ENCODE results near the gene MSRB1.

MSRB1 gene

GRCh38 chr16:1978476-1979120 is 35.6 kb upstream of the MSRB1 start:
- Histone ChIP-seq H3K9me3 (ENCODE audit: control insufficient read depth, insufficient read depth, low read length) (no peaks in the 10 kb centered on the region), H3K4me1 (ENCODE audit: control insufficient read depth, insufficient read depth, low read length) (peaks cover 3% of the 10 kb centered on the region; the same call in 1 of the 2 replicates), H3K27ac (ENCODE audit: low read length) (no peak overlapping the region), H3K36me3 (ENCODE audit: control insufficient read depth, insufficient read depth, low read length) (peaks cover 37% of the 10 kb centered on the region), H3K4me3 (ENCODE audit: low read length) (peak overlapping the region; percentile 25; the same call in 1 of the 2 replicates), H3K27me3 (ENCODE audit: control insufficient read depth, insufficient read depth, low read length) (peaks cover 11% of the 10 kb centered on the region; the same call in 1 of the 2 replicates)
- no CpG with 5 or more reads among the region's 37 CpGs for WGBS (ENCODE audit: insufficient coverage, insufficient read length)
- DNase-seq (ENCODE audit: low read depth, low spot score), result no peak

DNA sequence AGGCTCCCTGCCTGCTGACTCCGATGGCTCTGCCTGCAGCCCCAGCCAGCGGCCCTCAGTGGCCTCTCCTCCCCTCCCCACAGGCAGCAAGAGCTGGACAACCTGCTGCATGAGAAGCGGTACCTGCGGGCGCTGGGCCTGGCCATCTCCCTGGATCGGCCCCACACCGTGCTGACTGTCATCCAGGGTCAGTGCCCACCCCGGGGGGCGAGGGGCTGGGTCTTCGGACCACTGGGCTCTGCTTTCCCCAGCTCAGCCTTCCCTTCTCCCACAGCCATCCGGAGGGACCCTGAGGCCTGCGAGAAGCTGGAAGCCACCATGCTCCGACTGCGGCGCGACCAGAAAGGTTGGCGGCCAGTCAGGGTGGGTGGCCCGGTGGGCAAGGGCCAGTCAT is 34.9 kb upstream of the MSRB1 start:
- DNase-seq (ENCODE audit: low read depth, low spot score), result no peak
- H3K36me3 ChIP-seq (ENCODE audit: control insufficient read depth, insufficient read depth, low read length), result peaks cover 37% of the 10 kb centered on the region
- H3K4me1 ChIP-seq (ENCODE audit: control insufficient read depth, insufficient read depth, low read length), result peaks cover 3% of the 10 kb centered on the region
- H3K4me3 ChIP-seq (ENCODE audit: low read length), result no peak overlapping the region
- H3K27me3 ChIP-seq (ENCODE audit: control insufficient read depth, insufficient read depth, low read length), result peaks cover 8% of the 10 kb centered on the region; the same call in 1 of the 2 replicates
- WGBS (ENCODE audit: insufficient coverage, insufficient read length), result no CpG with 5 or more reads among the region's 18 CpGs
- H3K9me3 ChIP-seq (ENCODE audit: control insufficient read depth, insufficient read depth, low read length), result no peaks in the 10 kb centered on the region
- no peak overlapping the region for H3K27ac ChIP-seq (ENCODE audit: low read length)

- Histone ChIP-seq H3K4me3 (ENCODE audit: low read length) (no peak overlapping the region), H3K36me3 (ENCODE audit: control insufficient read depth, insufficient read depth, low read length) (peaks cover 37% of the 10 kb centered on the region), H3K9me3 (ENCODE audit: control insufficient read depth, insufficient read depth, low read length) (no peaks in the 10 kb centered on the region), H3K27ac (ENCODE audit: low read length) (no peak overlapping the region), H3K4me1 (ENCODE audit: control insufficient read depth, insufficient read depth, low read length) (peaks cover 4% of the 10 kb centered on the region), H3K27me3 (ENCODE audit: control insufficient read depth, insufficient read depth, low read length) (peaks cover 7% of the 10 kb centered on the region; the same call in 1 of the 2 replicates)
- no CpG with 5 or more reads among the region's 33 CpGs for WGBS (ENCODE audit: insufficient coverage, insufficient read length)
- no peak for DNase-seq (ENCODE audit: low read depth, low spot score)
These were observed 34.2 kb upstream of the MSRB1 start for GRCh38 chr16:1976951-1977874.

DNA sequence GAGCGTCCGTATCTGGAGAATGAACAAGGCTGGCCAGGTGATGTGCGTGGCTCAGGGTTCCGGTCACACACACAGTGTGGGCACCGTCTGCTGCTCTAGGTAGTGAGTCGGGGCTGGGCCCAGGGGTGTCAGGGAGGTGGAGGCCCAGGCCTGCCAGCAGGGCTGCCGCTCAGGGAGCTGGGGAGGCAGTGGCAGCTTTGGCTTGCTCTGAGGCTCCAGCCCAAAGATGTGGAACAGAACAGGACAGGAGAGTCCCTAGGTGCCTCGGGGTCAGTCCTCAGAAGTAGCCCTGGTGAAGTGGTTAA is 33.2 kb upstream of the MSRB1 start:
- WGBS (ENCODE audit: insufficient coverage, insufficient read length), result no CpG with 5 or more reads among the region's 8 CpGs
- no peak overlapping the region for H3K27ac ChIP-seq (ENCODE audit: low read length)

DNA sequence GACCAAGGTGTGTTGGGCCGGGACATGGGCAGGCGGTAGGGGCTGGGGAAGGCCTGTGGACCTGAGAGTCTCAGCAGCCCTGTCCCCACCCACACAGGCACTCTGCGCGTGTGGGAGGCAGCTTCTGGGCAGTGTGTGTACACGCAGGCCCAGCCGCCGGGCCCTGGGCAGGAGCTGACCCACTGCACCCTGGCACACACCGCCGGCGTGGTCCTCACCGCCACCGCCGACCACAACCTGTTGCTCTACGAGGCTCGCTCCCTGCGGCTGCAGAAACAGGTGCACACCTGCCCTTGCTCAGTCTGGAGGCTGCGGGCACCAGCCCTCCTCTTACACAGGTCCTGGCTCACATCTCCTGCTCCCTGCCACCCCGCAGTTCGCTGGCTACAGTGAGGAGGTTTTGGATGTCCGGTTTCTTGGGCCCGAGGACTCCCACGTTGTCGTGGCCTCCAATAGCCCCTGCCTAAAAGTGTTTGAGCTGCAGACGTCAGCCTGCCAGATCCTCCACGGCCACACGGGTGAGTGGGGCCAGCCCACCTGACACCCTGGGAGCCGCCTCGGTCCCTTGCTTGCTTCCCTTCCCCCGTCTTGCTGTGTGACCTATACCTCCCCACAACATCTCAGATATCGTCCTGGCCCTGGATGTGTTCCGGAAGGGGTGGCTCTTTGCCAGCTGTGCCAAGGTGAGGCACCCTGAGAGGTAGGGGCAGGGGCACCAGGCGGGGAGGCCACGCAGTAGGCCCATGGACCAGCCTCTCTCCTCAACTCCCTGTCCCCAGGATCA is 32.6 kb upstream of the MSRB1 start:
- peaks cover 37% of the 10 kb centered on the region for H3K36me3 ChIP-seq (ENCODE audit: control insufficient read depth, insufficient read depth, low read length)
- WGBS (ENCODE audit: insufficient coverage, insufficient read length), result no CpG with 5 or more reads among the region's 33 CpGs
- peaks cover 5% of the 10 kb centered on the region for H3K4me1 ChIP-seq (ENCODE audit: control insufficient read depth, insufficient read depth, low read length)
- H3K27ac ChIP-seq (ENCODE audit: low read length), result no peak overlapping the region
- peaks cover 1% of the 10 kb centered on the region; the same call in 1 of the 2 replicates for H3K27me3 ChIP-seq (ENCODE audit: control insufficient read depth, insufficient read depth, low read length)
- no peak overlapping the region for H3K4me3 ChIP-seq (ENCODE audit: low read length)
- no peaks in the 10 kb centered on the region for H3K9me3 ChIP-seq (ENCODE audit: control insufficient read depth, insufficient read depth, low read length)
- no peak for DNase-seq (ENCODE audit: low read depth, low spot score)

More for the DNA sequence above, 33.2 kb upstream of the MSRB1 start:
- H3K4me1 ChIP-seq (ENCODE audit: control insufficient read depth, insufficient read depth, low read length), result peaks cover 4% of the 10 kb centered on the region
- H3K27me3 ChIP-seq (ENCODE audit: control insufficient read depth, insufficient read depth, low read length), result peaks cover 6% of the 10 kb centered on the region; the same call in 1 of the 2 replicates
- H3K9me3 ChIP-seq (ENCODE audit: control insufficient read depth, insufficient read depth, low read length), result no peaks in the 10 kb centered on the region
- H3K4me3 ChIP-seq (ENCODE audit: low read length), result no peak overlapping the region
- peaks cover 37% of the 10 kb centered on the region for H3K36me3 ChIP-seq (ENCODE audit: control insufficient read depth, insufficient read depth, low read length)
- DNase-seq (ENCODE audit: low read depth, low spot score), result no peak

DNA sequence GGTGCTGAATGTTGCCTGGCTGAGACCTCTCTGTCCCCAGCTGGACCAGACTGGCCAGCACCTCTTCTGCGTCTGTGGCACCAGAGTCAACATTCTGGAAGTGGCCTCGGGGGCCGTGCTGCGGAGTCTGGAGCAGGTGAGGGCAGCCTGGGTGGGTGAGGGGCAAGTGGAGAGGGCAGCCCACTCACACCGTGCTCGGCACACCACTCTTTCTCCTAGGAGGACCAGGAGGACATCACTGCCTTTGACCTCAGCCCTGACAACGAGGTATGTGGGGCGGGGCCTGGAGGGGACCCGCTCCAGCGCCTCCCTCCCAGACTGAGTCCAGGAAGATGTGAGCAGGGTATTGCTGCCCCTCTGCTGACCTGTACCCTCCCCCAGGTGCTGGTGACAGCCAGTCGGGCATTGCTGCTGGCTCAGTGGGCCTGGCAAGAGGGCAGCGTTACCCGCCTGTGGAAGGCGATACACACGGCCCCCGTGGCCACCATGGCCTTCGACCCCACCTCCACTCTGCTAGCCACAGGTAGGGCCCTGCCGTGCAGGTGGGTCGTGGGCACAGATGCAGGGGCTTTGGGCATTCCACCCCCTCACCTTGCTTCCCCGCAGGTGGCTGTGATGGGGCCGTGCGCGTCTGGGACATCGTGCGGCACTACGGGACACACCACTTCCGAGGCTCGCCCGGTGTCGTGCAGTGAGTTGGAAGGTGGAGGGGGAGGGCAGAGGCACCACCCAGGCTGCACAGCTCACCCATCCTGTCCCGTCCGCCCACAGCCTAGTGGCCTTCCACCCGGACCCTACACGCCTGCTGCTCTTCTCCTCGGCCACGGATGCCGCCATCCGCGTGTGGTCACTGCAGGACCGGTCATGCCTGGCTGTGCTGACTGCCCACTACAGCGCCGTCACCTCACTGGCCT is 31.4 kb upstream of the MSRB1 start:
- H3K27me3 ChIP-seq (ENCODE audit: control insufficient read depth, insufficient read depth, low read length), result no peaks in the 10 kb centered on the region
- no CpG with 5 or more reads among the region's 42 CpGs for WGBS (ENCODE audit: insufficient coverage, insufficient read length)
- no peaks in the 10 kb centered on the region for H3K9me3 ChIP-seq (ENCODE audit: control insufficient read depth, insufficient read depth, low read length)
- H3K36me3 ChIP-seq (ENCODE audit: control insufficient read depth, insufficient read depth, low read length), result peaks cover 37% of the 10 kb centered on the region
- H3K27ac ChIP-seq (ENCODE audit: low read length), result no peak overlapping the region
- no peak overlapping the region for H3K4me3 ChIP-seq (ENCODE audit: low read length)
- H3K4me1 ChIP-seq (ENCODE audit: control insufficient read depth, insufficient read depth, low read length), result peaks cover 5% of the 10 kb centered on the region
- DNase-seq (ENCODE audit: low read depth, low spot score), result no peak

- Histone ChIP-seq H3K36me3 (ENCODE audit: control insufficient read depth, insufficient read depth, low read length) (peaks cover 37% of the 10 kb centered on the region), H3K4me1 (ENCODE audit: control insufficient read depth, insufficient read depth, low read length) (peaks cover 5% of the 10 kb centered on the region), H3K4me3 (ENCODE audit: low read length) (no peak overlapping the region), H3K27me3 (ENCODE audit: control insufficient read depth, insufficient read depth, low read length) (no peaks in the 10 kb centered on the region), H3K9me3 (ENCODE audit: control insufficient read depth, insufficient read depth, low read length) (no peaks in the 10 kb centered on the region), H3K27ac (ENCODE audit: low read length) (no peak overlapping the region)
- no CpG with 5 or more reads among the region's 16 CpGs for WGBS (ENCODE audit: insufficient coverage, insufficient read length)
- no peak for DNase-seq (ENCODE audit: low read depth, low spot score)
These were observed 30.6 kb upstream of the MSRB1 start for GRCh38 chr16:1973461-1974156.

DNA sequence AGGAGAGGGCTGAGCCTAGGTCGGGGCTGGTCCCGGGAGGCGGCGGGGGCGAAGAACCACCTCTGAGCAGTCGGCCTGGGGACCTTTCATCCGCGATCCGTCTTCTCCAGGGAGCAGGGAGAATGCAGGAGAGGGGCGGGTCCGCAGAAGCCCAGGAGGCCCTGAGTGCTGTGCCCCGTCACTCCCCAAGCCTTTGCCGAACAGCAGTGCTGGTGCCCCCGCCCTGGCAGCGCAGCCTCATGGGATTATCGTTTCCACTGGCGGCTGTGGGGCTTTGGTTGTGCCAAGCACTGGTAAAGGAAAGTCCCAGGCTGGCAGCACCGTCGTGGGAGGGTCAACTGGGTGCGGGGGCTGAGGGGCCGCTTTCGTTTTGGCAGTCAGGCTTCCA is 29.5 kb upstream of the MSRB1 start:
- DNase-seq (ENCODE audit: low read depth, low spot score), result no peak
- Histone ChIP-seq H3K27me3 (ENCODE audit: control insufficient read depth, insufficient read depth, low read length) (no peaks in the 10 kb centered on the region), H3K9me3 (ENCODE audit: control insufficient read depth, insufficient read depth, low read length) (no peaks in the 10 kb centered on the region), H3K4me1 (ENCODE audit: control insufficient read depth, insufficient read depth, low read length) (peaks cover 5% of the 10 kb centered on the region), H3K27ac (ENCODE audit: low read length) (no peak overlapping the region), H3K4me3 (ENCODE audit: low read length) (peak overlapping the region; percentile 90), H3K36me3 (ENCODE audit: control insufficient read depth, insufficient read depth, low read length) (peaks cover 29% of the 10 kb centered on the region)
- no CpG with 5 or more reads among the region's 22 CpGs for WGBS (ENCODE audit: insufficient coverage, insufficient read length)

DNA sequence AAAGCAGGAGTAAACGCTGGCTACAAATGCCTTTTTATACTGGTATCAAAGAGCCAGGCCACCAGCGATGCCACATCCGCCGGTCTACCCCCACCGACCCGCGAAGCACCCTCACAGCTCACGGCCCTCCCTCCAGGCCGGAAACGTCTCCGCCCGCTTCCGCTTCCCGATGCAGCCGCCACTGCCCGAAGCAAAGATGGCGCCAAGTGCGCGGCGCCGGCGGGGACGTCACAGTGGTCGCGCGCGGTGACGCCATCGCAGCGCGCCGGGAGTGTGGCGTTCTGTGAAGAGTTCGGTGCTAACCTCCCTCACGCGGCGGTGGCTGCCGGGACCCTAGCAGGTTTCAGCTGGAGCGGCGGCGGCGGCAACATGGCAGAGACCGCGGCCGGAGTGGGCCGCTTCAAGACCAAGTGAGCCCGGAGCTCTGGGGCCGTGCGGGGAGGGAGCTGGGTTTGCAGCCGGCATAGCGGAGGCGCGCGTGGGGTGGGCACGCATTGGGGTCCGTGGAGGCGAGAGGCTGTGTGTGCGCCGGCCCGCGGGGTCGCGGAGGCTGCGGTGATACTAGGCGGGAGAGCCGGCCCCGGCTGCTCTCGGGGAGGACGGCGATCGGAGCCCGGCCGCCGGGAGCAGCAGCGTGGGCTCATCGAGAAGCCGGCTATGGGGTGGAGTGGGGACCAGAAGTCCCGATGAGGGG is 28.9 kb upstream of the MSRB1 start, which contains the start of gene TBL3:
Gene TBL3, plus strand, starts transcription at position 258 of the 694 bp plus-strand sequence. Its CDS starts 112 bp downstream, at position 370.
- DNase-seq (ENCODE audit: low read depth, low spot score), result peak; percentile 83
- peaks cover 5% of the 10 kb centered on the region for H3K4me1 ChIP-seq (ENCODE audit: control insufficient read depth, insufficient read depth, low read length)
- H3K4me3 ChIP-seq (ENCODE audit: low read length), result peak within 1 kb of the TSS; percentile 90
- H3K27me3 ChIP-seq (ENCODE audit: control insufficient read depth, insufficient read depth, low read length), result no peaks in the 10 kb centered on the region
- no CpG with 5 or more reads among the region's 78 CpGs for WGBS (ENCODE audit: insufficient coverage, insufficient read length)
- no peak within 1 kb of the TSS for H3K27ac ChIP-seq (ENCODE audit: low read length)
- H3K9me3 ChIP-seq (ENCODE audit: control insufficient read depth, insufficient read depth, low read length), result no peaks in the 10 kb centered on the region
- H3K36me3 ChIP-seq (ENCODE audit: control insufficient read depth, insufficient read depth, low read length), result peaks cover 24% of the 10 kb centered on the region

All from iPS DF 6.9 (cell line).